C4-2B (cell line): ENCODE data around the gene METTL17.
A peak's percentile ranks its signal among the peaks of the same experiment; 100 is the strongest.
"Not testable (repeated sequence)": the region's sequence is repeated elsewhere in the genome, so short reads cannot be mapped to it uniquely, and the experiment has no call there.

Source experiments
- H3K27ac ChIP-seq: fragments of 450-650 bp; 2 replicates; pipeline ENCODE4 v1.5.1; 2017
- CTCF ChIP-seq: fragments of 450-650 bp; conservative IDR thresholded peaks from 2 replicates; pipeline ENCODE4 v1.5.1; 2017; ENCODE audit warnings: mild to moderate bottlenecking
- ZFX ChIP-seq: fragments of 450-650 bp; IDR thresholded peaks from 2 replicates; pipeline ENCODE4 v1.6.1; 2017

The METTL17 gene

GRCh38 chr14:20970983-20971704 lies 18.6 kb upstream of the METTL17 start:
- H3K27ac ChIP-seq = no peak overlapping the region; the same call in 1 of the 2 replicates
- TF ChIP-seq CTCF (peak; percentile 98), ZFX (no peak)

GRCh38 chr14:20971705-20972021 lies 18.1 kb upstream of the METTL17 start:
- H3K27ac ChIP-seq = no peak overlapping the region
- TF ChIP-seq ZFX = no peak
- no peak for TF ChIP-seq CTCF

- no peak overlapping the region for H3K27ac ChIP-seq
- TF ChIP-seq ZFX (no peak), CTCF (no peak)
These were observed 16.3 kb upstream of the METTL17 start for GRCh38 chr14:20973501-20973900.

GRCh38 chr14:20976291-20976690 lies 13.5 kb upstream of the METTL17 start:
- H3K27ac ChIP-seq = no peak overlapping the region
- no peak for TF ChIP-seq ZFX
- TF ChIP-seq CTCF = no peak

GRCh38 chr14:20978687-20979086 lies 11.1 kb upstream of the METTL17 start:
- no peak overlapping the region for H3K27ac ChIP-seq
- TF ChIP-seq CTCF = no peak
- no peak for TF ChIP-seq ZFX

GRCh38 chr14:20980906-20981305 lies 8.9 kb upstream of the METTL17 start:
- H3K27ac ChIP-seq = no peak overlapping the region
- TF ChIP-seq ZFX (no peak), CTCF (no peak)

GRCh38 chr14:20982646-20983369 lies 7.0 kb upstream of the METTL17 start:
- H3K27ac ChIP-seq = no peak overlapping the region
- TF ChIP-seq CTCF = no peak
- no peak for TF ChIP-seq ZFX

- H3K27ac ChIP-seq = not testable (repeated sequence)
These were observed 4.1 kb upstream of the METTL17 start for GRCh38 chr14:20985650-20986049.
